Renal pelvis (tissue), 4 donors: ENCODE results near the gene FUT6. TPM values are rescaled to one million over a fixed set of nuclear protein-coding genes. Genes with fewer than 3 reads are reported as not detected.
"Not testable (repeated sequence)": the region's sequence is repeated elsewhere in the genome, so short reads cannot be mapped to it uniquely, and the experiment has no call there.

Source experiments
- DNase-seq: peaks from one replicate; pipeline ENCODE4 v3.0.0-alpha.2; 2013
- polyA plus RNA-seq, 3 donors: library from polyadenylated mRNA; unstranded; fragments of 120-200 nt; gene quantifications; one replicate each; pipeline ENCODE4 v1.2.1, GENCODE V29; 2013; ENCODE audit not compliant: insufficient read length in 3 of 3

The FUT6 gene
- polyA plus RNA-seq, 3 donors: 12.7 to 18.2 (median 15.1) TPM

- DNase-seq: no peak
Observed at GRCh38 chr19:5789351-5789761, 50.1 kb downstream of the FUT6 start.

GRCh38 chr19:5788422-5788821 lies 51.1 kb downstream of the FUT6 start:
- no peak for DNase-seq

GRCh38 chr19:5787409-5788182 lies 51.9 kb downstream of the FUT6 start:
- no peak for DNase-seq

- no peak for DNase-seq
Observed at GRCh38 chr19:5786593-5787408, 52.7 kb downstream of the FUT6 start.

GRCh38 chr19:5785423-5785822 lies 54.1 kb downstream of the FUT6 start:
- no peak for DNase-seq

- DNase-seq: no peak
Observed at GRCh38 chr19:5784581-5785147, 54.8 kb downstream of the FUT6 start, which contains the start of gene PRR22. Gene PRR22, minus strand, starts transcription at chr19:5784746. Its CDS starts 86 bp downstream, at chr19:5784660.

GRCh38 chr19:5782945-5783919 lies 56.3 kb downstream of the FUT6 start:
- no peak for DNase-seq

- DNase-seq: no peak
Observed at GRCh38 chr19:5782322-5782721, 57.2 kb downstream of the FUT6 start.

- not testable (repeated sequence) for DNase-seq
Observed at GRCh38 chr19:5780916-5781315, 58.6 kb downstream of the FUT6 start.

Other genes starting within 250 kb of the FUT6 start
- 100 to 1,000 TPM in 2 of 3 donors, 10 to 100 TPM in 1; 74.0 to 118 (median 105) TPM for gene SAFB2, start 216.9 kb downstream of the FUT6 start, polyA plus RNA-seq
- gene SAFB, start 216.6 kb downstream of the FUT6 start, polyA plus RNA-seq: 100 to 1,000 TPM; 152 to 186 (median 176) TPM
- gene MICOS13, start 159.2 kb downstream of the FUT6 start, polyA plus RNA-seq: 10 to 100 TPM; 46.3 to 58.5 (median 52.8) TPM
- gene HSD11B1L, start 158.7 kb downstream of the FUT6 start, polyA plus RNA-seq: 10 to 100 TPM; 11.2 to 15.2 (median 11.8) TPM
- gene RPL36, start 149.4 kb downstream of the FUT6 start, polyA plus RNA-seq: 100 to 1,000 TPM; 635 to 979 (median 767) TPM
- gene LONP1, start 119.6 kb downstream of the FUT6 start, polyA plus RNA-seq: 10 to 100 TPM; 65.4 to 79.2 (median 67.8) TPM
- not detected for gene CATSPERD, start 119.1 kb downstream of the FUT6 start, polyA plus RNA-seq
- gene PRR22, start 55.0 kb downstream of the FUT6 start, polyA plus RNA-seq: 1 to 10 TPM; 3.0 to 6.5 (median 4.0) TPM
- gene DUS3L, start 48.5 kb downstream of the FUT6 start, polyA plus RNA-seq: 10 to 100 TPM; 24.9 to 45.1 (median 32.4) TPM
- 1 to 10 TPM; 3.7 to 5.2 (median 4.3) TPM for gene NRTN, start 34.6 kb downstream of the FUT6 start, polyA plus RNA-seq
- under 1 TPM; 0.54 to 0.90 (median 0.64) TPM for gene FUT3, start 11.7 kb upstream of the FUT6 start, polyA plus RNA-seq
- under 1 TPM in 2 of 3 donors, not detected in 1; 0.06 to 0.18 TPM for gene FUT5, start 30.8 kb upstream of the FUT6 start, polyA plus RNA-seq
- gene NDUFA11, start 64.1 kb upstream of the FUT6 start, polyA plus RNA-seq: 100 to 1,000 TPM; 174 to 222 (median 202) TPM
- 10 to 100 TPM in 2 of 3 donors, 1 to 10 TPM in 1; 4.9 to 12.2 (median 10.8) TPM for gene VMAC, start 65.2 kb upstream of the FUT6 start, polyA plus RNA-seq
- gene CAPS, start 74.6 kb upstream of the FUT6 start, polyA plus RNA-seq: 10 to 100 TPM; 38.8 to 51.9 (median 45.3) TPM
- 10 to 100 TPM; 68.1 to 72.5 (median 68.3) TPM for gene RANBP3, start 138.4 kb upstream of the FUT6 start, polyA plus RNA-seq